GM19324 (cell line): ENCODE results near the gene A2M.
"Not testable (repeated sequence)": the region's sequence is repeated elsewhere in the genome, so short reads cannot be mapped to it uniquely, and the experiment has no call there.

Experiments used
- ATAC-seq: cut with Tn5 transposase; IDR thresholded peaks from one replicate; pipeline ENCODE4 v1.9.1; 2021; ENCODE audit warnings: mild to moderate bottlenecking, moderate library complexity; ENCODE audit not compliant: unreplicated experiment, low FRiP score

The A2M gene

GRCh38 chr12:9115731-9116559 lies at the start of gene A2M:
TSS of gene A2M (minus strand) at chr12:9115919. CDS start at chr12:9115849, 70 bp downstream.
- ATAC-seq: no peak

DNA sequence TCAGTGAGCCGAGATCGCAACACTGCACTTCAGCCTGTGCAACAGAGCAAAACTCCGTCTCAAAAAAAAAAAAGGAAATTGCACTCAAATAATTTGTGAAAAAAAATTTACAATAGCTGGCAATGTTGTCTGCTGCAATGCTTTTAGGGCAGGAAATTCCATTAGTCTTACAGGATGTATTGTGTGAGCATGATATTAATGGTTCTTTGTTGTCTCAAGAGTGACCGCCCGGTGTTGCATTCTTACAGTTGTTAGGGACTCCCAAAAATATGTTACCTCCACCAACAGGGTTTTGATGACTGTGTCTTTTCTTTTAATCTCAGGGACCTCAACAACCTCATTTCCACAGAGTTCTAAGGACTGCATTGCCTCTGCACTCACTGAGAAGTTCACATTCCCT lies 47.7 kb upstream of the A2M start:
- ATAC-seq: no peak

DNA sequence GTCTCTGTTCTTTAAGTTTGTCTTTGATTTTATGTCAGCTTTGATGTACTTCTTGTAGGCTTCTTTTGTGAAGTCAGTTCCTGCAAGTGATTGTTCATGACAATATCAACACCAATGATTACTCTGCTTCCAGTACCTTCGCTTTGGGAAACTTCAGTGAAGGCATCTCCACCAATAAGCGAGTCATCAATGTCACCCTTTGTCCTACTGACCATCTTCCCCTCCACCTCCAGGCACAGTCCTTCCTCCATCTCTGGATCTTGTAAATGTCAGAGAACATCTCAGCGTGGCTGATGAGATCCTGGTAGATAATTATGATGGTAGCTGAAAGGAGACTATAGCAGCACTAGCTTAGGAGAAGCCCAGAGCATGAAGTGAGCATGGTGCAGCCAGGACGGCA lies 40.4 kb upstream of the A2M start:
- ATAC-seq: no peak

GRCh38 chr12:9149372-9149771 lies 33.7 kb upstream of the A2M start:
- ATAC-seq: no peak

DNA sequence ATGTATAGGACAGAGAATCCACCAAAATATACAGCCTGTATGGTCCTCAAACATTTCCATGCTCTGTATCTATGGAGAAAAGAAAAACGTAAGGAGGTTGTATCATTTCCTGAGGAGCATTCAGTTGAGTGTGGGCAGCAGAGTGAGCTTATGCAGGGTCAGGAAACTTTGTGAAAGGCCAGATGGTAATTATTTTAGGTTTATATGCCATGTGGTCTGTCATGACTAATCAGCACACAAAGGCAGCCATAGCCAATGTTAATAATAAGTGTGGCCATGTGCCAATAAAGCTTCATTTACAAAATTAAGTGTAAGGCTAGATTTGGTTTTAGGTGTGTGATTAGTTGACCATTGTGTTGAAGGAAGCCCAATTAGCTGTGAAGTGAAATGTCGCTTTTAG lies 33.2 kb upstream of the A2M start:
- ATAC-seq: no peak

- no peak for ATAC-seq
Observed at GRCh38 chr12:9147461-9147860, 31.7 kb upstream of the A2M start.

- ATAC-seq: no peak
Observed at GRCh38 chr12:9144730-9145106, 29.0 kb upstream of the A2M start.

DNA sequence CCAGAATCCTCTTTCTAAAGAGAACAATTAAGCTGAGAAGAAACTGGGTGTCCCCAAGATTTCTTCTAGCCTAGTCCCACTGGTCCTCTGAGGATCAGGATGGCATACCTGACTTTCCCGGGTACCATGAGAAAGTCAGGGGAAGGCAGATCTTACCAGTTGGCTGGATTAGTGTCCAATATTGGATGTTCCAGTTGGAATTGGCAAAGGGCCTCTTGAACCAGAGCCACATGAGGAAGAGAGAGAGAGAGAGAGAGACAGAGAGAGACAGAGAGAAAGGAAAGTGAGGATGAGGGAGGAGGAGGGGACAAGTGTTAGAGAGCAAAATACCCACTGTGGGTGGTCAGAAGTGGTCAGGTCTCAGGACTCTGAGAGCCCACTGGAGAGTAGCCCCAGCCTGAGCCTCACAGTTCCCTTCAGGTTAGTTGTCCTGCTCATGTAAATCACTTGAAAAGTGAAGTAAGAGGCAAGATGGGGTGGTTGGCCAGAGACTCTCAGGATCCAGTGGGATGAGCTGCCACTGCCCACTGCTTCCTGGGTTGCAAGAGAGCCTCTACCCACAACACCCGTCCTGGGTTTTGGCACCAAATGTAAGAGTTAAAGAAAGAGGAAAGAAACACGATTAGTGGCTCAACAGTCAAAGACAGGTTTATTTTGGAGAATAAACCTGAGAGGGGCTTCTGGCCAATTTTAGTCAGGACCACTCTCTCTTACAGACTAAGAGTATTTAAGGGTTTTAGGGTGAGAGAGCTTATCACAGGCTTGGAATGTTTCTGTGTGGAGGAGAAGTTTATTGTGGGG lies 28.4 kb upstream of the A2M start:
- ATAC-seq: no peak

DNA sequence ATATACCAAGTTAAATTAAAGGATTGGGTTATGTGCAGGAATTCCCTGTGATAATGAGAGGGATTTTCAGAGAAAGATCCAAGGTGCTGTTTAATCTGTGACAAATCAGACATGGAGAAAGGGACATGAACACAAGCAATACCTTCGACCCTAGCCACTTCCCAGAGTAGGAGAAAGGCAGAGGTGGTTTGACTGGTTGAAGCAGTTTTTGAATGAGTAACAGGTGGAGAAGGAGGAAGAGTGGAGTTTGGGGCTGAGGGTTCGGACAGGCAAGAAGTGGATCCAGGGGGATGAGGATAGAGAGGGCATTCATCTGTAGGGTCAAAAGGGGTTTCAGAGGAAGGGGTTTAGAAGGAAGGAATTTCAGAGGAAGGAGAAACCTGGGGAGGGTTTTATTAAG lies 27.4 kb upstream of the A2M start:
- ATAC-seq: no peak

- ATAC-seq: not testable (repeated sequence)
Observed at GRCh38 chr12:9139588-9140290, 24.0 kb upstream of the A2M start.

- ATAC-seq: no peak
Observed at GRCh38 chr12:9135903-9136310, 20.2 kb upstream of the A2M start.

- ATAC-seq: no peak
Observed at GRCh38 chr12:9134981-9135628, 19.4 kb upstream of the A2M start.

GRCh38 chr12:9133216-9133916 lies 17.6 kb upstream of the A2M start:
- ATAC-seq: no peak

DNA sequence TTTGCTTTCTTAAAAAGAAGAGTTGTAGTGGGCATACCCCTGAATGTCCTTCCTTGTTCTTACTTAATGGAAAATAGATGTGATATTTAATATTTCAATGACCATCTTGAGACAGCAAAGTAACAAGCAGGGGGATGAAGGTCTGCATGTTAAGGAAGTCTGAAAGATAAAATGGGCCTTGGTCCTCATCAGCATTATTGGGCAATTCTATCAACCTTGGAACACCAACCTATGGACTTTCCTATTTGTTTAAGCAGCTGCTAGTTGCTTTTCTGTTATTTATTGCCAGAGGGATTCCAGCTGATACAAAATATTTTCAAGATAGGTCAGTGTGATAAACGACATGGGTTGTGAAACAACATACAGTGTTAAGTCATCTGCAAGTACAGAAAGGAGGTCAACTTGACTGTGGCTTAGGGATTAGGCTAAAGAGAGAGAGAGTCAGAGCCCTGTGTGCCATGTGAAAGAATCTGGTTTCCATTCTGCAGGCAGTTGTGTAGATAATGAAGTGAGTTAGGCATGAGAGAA lies 16.4 kb upstream of the A2M start:
- no peak for ATAC-seq

DNA sequence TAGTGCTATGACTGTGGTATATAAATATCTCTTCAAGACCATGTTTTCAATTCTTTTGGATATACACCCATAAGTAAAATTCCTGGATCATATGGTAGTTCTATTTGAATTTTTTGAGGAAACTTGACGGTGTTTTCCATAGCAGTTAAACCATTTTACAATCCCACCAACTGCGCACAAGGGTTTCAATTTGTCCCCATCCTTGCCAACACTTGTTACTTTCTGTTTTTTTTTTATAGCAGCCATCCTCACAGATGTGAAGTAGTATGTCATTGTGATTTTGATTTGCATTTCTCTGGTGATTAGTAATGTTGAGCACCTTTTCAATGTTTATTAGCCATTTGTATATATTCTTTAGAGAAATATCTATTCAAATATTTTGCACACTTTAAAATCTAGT lies 14.5 kb upstream of the A2M start:
- ATAC-seq: no peak

GRCh38 chr12:9127936-9128663 lies 12.4 kb upstream of the A2M start:
- no peak for ATAC-seq

- no peak for ATAC-seq
Observed at GRCh38 chr12:9127484-9127883, 11.8 kb upstream of the A2M start.

GRCh38 chr12:9124383-9125031 lies 8.8 kb upstream of the A2M start:
- ATAC-seq: no peak
